AG09319 (cell line): Measurements from ENCODE around the gene CEACAM19.
A peak's percentile ranks its signal among the peaks of the same experiment; 100 is the strongest.
"Not testable (repeated sequence)": the region's sequence is repeated elsewhere in the genome, so short reads cannot be mapped to it uniquely, and the experiment has no call there.

Experiments used
- DNase-seq: peaks from one replicate; pipeline ENCODE4 v3.0.0-alpha.2; 2010; ENCODE audit warnings: low read depth; ENCODE audit errors: extremely low read depth
- CTCF ChIP-seq: IDR thresholded peaks from 2 replicates; pipeline ENCODE4 v1.5.1; 2011; ENCODE audit warnings: low read depth, mild to moderate bottlenecking, inconsistent platforms, low read length, moderate library complexity

CEACAM19 gene

GRCh38 chr19:44671400-44671799, at the start of gene CEACAM19:
Gene CEACAM19 (plus strand): TSS chr19:44671482. CDS start chr19:44671932, 450 bp downstream.
- no peak for DNase-seq
- no peak for TF ChIP-seq CTCF

DNA sequence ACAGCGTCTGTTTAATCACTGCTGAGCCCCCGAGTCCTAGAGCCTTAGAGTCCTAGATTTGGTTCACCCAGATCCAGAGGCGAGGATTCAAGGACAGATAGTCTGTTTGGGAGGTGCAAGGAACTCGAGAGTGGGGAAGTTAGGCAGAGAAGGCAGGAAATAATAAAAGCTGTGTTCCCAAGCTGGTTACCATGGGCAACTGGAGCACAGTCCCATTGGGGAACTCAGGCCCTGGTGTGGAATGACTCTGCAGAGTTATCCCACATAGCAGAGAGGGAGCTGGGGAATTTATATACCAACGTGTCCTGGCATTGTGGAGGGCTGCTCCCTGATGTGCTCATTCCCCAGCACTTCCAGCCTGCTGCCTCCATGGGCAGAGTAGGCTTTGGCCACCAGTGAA, 48.2 kb upstream of the CEACAM19 start:
- DNase-seq: no peak
- no peak for TF ChIP-seq CTCF

DNA sequence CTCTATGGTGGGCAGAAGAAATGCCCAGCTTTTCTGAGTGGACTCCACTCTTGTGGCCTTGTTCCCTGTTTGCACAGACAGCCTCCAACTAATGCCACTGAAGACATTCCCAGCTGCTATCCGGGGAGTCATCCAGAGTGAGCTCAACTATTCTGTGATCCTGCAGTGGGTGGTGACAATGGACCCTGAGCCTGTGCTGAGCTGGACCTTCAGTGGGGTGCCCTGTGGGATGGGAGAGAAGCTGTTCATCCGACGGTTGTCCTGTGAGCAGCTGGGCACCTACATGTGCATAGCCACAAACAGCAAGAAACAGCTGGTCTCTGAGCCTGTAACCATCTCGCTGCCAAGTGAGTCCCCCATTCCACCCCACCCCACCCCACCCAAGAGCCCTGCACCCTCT, 47.7 kb upstream of the CEACAM19 start:
- DNase-seq: no peak
- no peak for TF ChIP-seq CTCF

DNA sequence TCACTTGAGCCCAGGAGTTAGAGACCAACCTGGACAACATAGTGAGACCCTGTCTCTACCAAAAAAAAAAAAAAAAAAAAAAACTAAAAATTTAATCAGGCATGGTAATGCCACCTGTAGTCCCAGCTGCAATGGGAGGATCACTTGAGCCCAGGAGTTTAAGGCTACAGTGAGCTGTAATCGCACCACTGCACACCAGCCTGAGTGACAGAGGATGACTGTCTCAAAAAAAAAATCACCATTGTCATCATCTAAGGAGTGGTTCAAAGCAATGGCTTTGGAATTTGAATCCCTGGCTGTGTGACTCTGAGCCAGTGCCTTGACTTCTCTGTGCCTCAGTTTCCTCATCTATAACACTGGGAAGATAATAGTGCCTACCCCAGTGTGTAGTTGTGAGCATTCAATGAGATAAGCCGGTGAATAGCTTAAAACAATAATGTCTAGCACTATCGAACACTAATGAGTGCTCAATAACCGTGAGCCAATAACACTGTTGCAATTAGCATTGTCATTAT, 46.4 kb upstream of the CEACAM19 start:
- TF ChIP-seq CTCF: no peak
- DNase-seq: no peak

GRCh38 chr19:44625637-44626036, 45.6 kb upstream of the CEACAM19 start:
- not testable (repeated sequence) for DNase-seq

DNA sequence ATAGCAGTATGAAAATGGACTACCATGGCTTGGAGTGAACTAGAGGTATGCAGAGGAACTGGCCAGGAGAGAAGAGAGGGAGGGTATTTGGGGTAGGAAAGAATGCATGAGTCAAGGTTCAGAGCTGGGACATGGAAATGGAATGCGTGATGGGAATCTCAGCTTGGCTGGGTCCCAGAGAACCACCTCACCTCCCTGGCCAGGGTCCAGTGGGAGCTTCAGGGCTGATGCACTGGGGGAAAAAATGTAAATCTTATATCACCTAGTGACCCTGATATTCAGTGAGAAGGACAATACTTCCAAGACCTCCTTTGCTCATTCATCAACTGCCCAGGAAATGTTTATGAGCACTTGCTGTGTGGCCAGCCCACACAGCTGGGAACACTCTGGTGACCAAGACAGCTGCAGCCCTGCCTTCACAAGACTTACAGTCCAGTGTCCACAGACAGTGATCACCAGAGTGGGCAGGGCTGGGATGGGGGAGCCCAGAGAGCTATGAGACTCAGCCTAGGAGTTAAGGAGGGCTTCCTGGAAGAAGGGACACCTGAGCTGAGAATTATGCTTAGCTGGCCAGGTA, 45.1 kb upstream of the CEACAM19 start:
- DNase-seq: peak; percentile 86
- no peak for TF ChIP-seq CTCF

- TF ChIP-seq CTCF: no peak
- no peak for DNase-seq
These were observed 43.7 kb upstream of the CEACAM19 start for GRCh38 chr19:44627631-44628030.

- DNase-seq: no peak
- TF ChIP-seq CTCF: no peak
These were observed 42.5 kb upstream of the CEACAM19 start for GRCh38 chr19:44628793-44629192.

DNA sequence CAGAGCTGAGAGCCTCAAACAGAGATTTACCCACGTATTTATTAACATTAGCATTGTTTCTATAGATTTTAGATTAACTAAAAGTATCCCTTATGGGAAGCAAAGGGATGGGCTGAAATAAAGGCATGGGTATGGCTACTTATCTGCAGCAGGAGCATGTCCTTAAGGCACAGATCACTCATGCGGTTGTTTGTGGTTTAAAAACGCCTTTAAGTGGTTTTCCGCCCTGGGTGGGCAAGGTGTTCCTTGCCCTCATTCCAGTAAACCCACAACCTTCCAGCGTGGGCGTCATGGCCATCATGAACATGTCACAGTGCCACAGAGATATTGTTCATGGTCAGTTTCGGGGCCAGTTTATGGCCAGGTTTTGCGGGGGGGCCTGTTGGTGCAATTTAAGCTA, 39.7 kb upstream of the CEACAM19 start:
- not testable (repeated sequence) for DNase-seq

- not testable (repeated sequence) for DNase-seq
These were observed 37.2 kb upstream of the CEACAM19 start for GRCh38 chr19:44634058-44634457.
